Endodermal cell (in vitro differentiated cells): ENCODE measurements around the gene RCAN1. TPM values are rescaled to one million over a fixed set of nuclear protein-coding genes. Genes with fewer than 3 reads are reported as not detected.

ENCODE experiments used
- DNase-seq: peaks from one replicate; pipeline ENCODE4 v3.0.0-alpha.2; 2017
- H3K27ac ChIP-seq: 2 replicates; pipeline ENCODE4 v1.5.1; 2013; ENCODE audit warnings: mild to moderate bottlenecking, low read depth, low read length, moderate library complexity
- H3K27me3 ChIP-seq: 2 replicates; pipeline ENCODE4 v1.6.1; 2013; ENCODE audit warnings: mild to moderate bottlenecking, low read length, moderate library complexity; ENCODE audit not compliant: insufficient read depth, control insufficient read depth, poor library complexity, severe bottlenecking
- H3K36me3 ChIP-seq: 2 replicates; pipeline ENCODE4 v1.7.0; 2013; ENCODE audit warnings: mild to moderate bottlenecking, low read length, moderate library complexity; ENCODE audit not compliant: control insufficient read depth, insufficient read depth
- H3K4me1 ChIP-seq: one replicate; pipeline ENCODE4 v1.7.0; 2013; ENCODE audit warnings: low read length; ENCODE audit not compliant: control insufficient read depth, insufficient read depth
- H3K4me3 ChIP-seq: 2 replicates; pipeline ENCODE4 v1.5.1; 2013; ENCODE audit warnings: mild to moderate bottlenecking, low read length, moderate library complexity
- H3K9ac ChIP-seq: 2 replicates; pipeline ENCODE4 v1.6.1; 2013; ENCODE audit warnings: mild to moderate bottlenecking, low read length, moderate library complexity; ENCODE audit not compliant: poor library complexity, severe bottlenecking; ENCODE audit errors: extremely low read depth
- H3K9me3 ChIP-seq: 2 replicates; pipeline ENCODE4 v1.6.1; 2013; ENCODE audit warnings: mild to moderate bottlenecking, low read length, moderate library complexity; ENCODE audit not compliant: control insufficient read depth
- H3K27ac Mint-ChIP-seq: 2 replicates; pipeline ENCODE4 v1.8.0; 2020; ENCODE audit warnings: mixed read lengths
- H3K27me3 Mint-ChIP-seq: 2 replicates; pipeline ENCODE4 v1.8.0; 2021; ENCODE audit warnings: mild to moderate bottlenecking, mixed read lengths; ENCODE audit not compliant: insufficient read depth
- H3K36me3 Mint-ChIP-seq: 2 replicates; pipeline ENCODE4 v1.8.0; 2020; ENCODE audit warnings: low read depth, mixed read lengths
- H3K4me1 Mint-ChIP-seq: 2 replicates; pipeline ENCODE4 v1.8.0; 2020; ENCODE audit warnings: mixed read lengths
- H3K4me3 Mint-ChIP-seq: 2 replicates; pipeline ENCODE4 v1.8.0; 2020; ENCODE audit warnings: mild to moderate bottlenecking, moderate library complexity, mixed read lengths
- H3K9me3 Mint-ChIP-seq: 2 replicates; pipeline ENCODE4 v1.8.0; 2020; ENCODE audit warnings: mild to moderate bottlenecking, mixed read lengths
- CTCF ChIP-seq: fragments of 200-600 bp; sonication (generic); conservative IDR thresholded peaks from 2 replicates; pipeline ENCODE4 v1.5.0; 2021; ENCODE audit warnings: antibody characterized with exemption, mild to moderate bottlenecking
- WGBS, 2 experiments: methylation state at CpG; one replicate each; pipeline versions ENCODE4 v1.1.5 to v1.1.7; 2013; ENCODE audit warnings: missing lambda C conversion rate in 2 of 2, mixed read lengths in 1 of 2; ENCODE audit not compliant: insufficient coverage in 1 of 2, insufficient read length in 1 of 2; 5-methylcytosine and 5-hydroxymethylcytosine counted together
- total RNA-seq, 2 donors: library from RNA; stranded (reverse); fragmentation: NEBNext Ultra II Directional in 1 of 2; extraction: Animal tissue kit (Norgen Biotek cat#: 25700) in 1 of 2; gene quantifications; 2 replicates in 1 of 2; 3 replicates in 1 of 2; pipeline ENCODE4 v1.2.1, GENCODE V29; 2021

Gene RCAN1
- total RNA-seq, 2 donors from 2014 or later: 6.1 to 6.7 TPM

DNA sequence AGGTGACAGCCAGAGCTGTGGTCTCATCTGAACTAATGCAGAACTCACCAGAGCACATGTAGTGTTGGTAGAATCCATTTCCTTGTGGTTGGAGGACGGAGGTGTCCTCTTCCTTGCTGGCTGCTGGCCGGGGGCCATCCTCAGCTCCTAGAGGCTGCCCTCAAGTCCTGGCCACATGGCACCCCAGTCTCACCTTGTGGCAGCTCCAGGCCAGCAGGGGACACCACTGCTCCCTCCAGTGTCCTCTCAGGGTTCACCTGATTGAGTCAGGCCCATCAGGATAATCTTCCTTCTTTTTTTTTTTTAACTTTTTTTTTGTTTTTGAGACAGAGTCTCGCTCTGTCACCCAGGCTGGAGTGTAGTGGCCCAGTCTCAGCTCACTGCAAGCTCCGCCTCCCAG, 105.8 kb downstream of the RCAN1 start:
- no peaks in the 10 kb centered on the region for H3K4me1 Mint-ChIP-seq
- no peak overlapping the region for H3K27ac Mint-ChIP-seq
- 89 to 100% methylated on average over 1 to 4 of the region's 4 CpGs for WGBS, 2 experiments
- Histone ChIP-seq H3K4me1 (no peaks in the 10 kb centered on the region), H3K36me3 (no peaks in the 10 kb centered on the region), H3K9ac (no peak overlapping the region), H3K9me3 (no peaks in the 10 kb centered on the region), H3K4me3 (no peak overlapping the region), H3K27me3 (peaks cover 21% of the 10 kb centered on the region), H3K27ac (no peak overlapping the region)
- peak; percentile 56 for TF ChIP-seq CTCF
- H3K4me3 Mint-ChIP-seq: no peak overlapping the region
- H3K9me3 Mint-ChIP-seq: no peaks in the 10 kb centered on the region
- peaks cover 18% of the 10 kb centered on the region for H3K27me3 Mint-ChIP-seq
- no peak for DNase-seq
- no peaks in the 10 kb centered on the region for H3K36me3 Mint-ChIP-seq

GRCh38 chr21:34504595-34504994, 110.3 kb downstream of the RCAN1 start:
- Histone ChIP-seq H3K27me3 (peaks cover 43% of the 10 kb centered on the region), H3K4me1 (peaks cover 6% of the 10 kb centered on the region), H3K9ac (no peak overlapping the region), H3K4me3 (no peak overlapping the region), H3K27ac (no peak overlapping the region), H3K9me3 (no peaks in the 10 kb centered on the region), H3K36me3 (no peaks in the 10 kb centered on the region)
- peaks cover 29% of the 10 kb centered on the region for H3K27me3 Mint-ChIP-seq
- no peak overlapping the region for H3K4me3 Mint-ChIP-seq
- H3K27ac Mint-ChIP-seq: no peak overlapping the region
- peaks cover 8% of the 10 kb centered on the region for H3K4me1 Mint-ChIP-seq
- DNase-seq: no peak
- TF ChIP-seq CTCF: no peak
- no peaks in the 10 kb centered on the region for H3K36me3 Mint-ChIP-seq
- H3K9me3 Mint-ChIP-seq: no peaks in the 10 kb centered on the region
- WGBS, 2 experiments: 94 to 100% methylated on average over 1 of the region's 2 CpGs

GRCh38 chr21:34502480-34503106, 112.3 kb downstream of the RCAN1 start:
- H3K9me3 Mint-ChIP-seq: peaks cover 13% of the 10 kb centered on the region
- H3K4me1 ChIP-seq: peaks cover 6% of the 10 kb centered on the region
- peaks cover 41% of the 10 kb centered on the region for H3K27me3 ChIP-seq
- H3K4me3 Mint-ChIP-seq: no peak overlapping the region
- H3K36me3 Mint-ChIP-seq: no peaks in the 10 kb centered on the region
- 78 to 92% methylated on average over 3 of the region's 3 CpGs for WGBS, 2 experiments
- DNase-seq: no peak
- no peak overlapping the region for H3K4me3 ChIP-seq
- no peak for TF ChIP-seq CTCF
- H3K27me3 Mint-ChIP-seq: peaks cover 31% of the 10 kb centered on the region
- H3K27ac Mint-ChIP-seq: no peak overlapping the region
- H3K9ac ChIP-seq: no peak overlapping the region
- H3K4me1 Mint-ChIP-seq: peaks cover 8% of the 10 kb centered on the region
- no peak overlapping the region for H3K27ac ChIP-seq
- H3K36me3 ChIP-seq: no peaks in the 10 kb centered on the region
- H3K9me3 ChIP-seq: peaks cover 8% of the 10 kb centered on the region
